ENCODE data around the gene NOL8. TPM values are rescaled to one million over a fixed set of nuclear protein-coding genes. Genes with fewer than 3 reads are reported as not detected.

NOL8 gene
- total RNA-seq, 1 donor from 2014 or later, result 78.4 TPM

GRCh38 chr9:92294297-92294676, 30.9 kb downstream of the NOL8 start:
- H3K36me3 Mint-ChIP-seq (ENCODE audit: low read depth), result peaks cover 58% of the 10 kb centered on the region
- intact Hi-C loops (cut with micrococcal nuclease), result no loop called here
- no peak for DNase-seq
- H3K4me3 Mint-ChIP-seq, result peak overlapping the region; percentile 98
- H3K27ac Mint-ChIP-seq, result peak overlapping the region; percentile 98
- ATAC-seq (ENCODE audit: low read depth), result peak; percentile 7
- H3K9me3 Mint-ChIP-seq, result no peaks in the 10 kb centered on the region
- H3K4me1 Mint-ChIP-seq, result peaks cover 82% of the 10 kb centered on the region
- POLR2A ChIA-PET, result interaction anchor here (1.4 kb wide), 1 partner anchor 31 kb away, joined by 5 read pairs; the partner anchor contains the start of genes CENPP and NOL8
- no peaks in the 10 kb centered on the region for H3K27me3 Mint-ChIP-seq
- CTCF ChIA-PET, result no interaction called here
- TF ChIP-seq CTCF (IDR thresholded peaks at IDR 0.05), result no peak

- peak; percentile 100 for DNase-seq
- H3K27me3 Mint-ChIP-seq, result no peaks in the 10 kb centered on the region
- intact Hi-C loops (cut with micrococcal nuclease), result loop anchor here (1.0 kb wide), 4 partner anchors 32 to 471 kb away; partner anchors contain the start of genes BICD2, CENPP, IPPK and NOL8
- H3K9me3 Mint-ChIP-seq, result no peaks in the 10 kb centered on the region
- peaks cover 54% of the 10 kb centered on the region for H3K36me3 Mint-ChIP-seq (ENCODE audit: low read depth)
- H3K27ac Mint-ChIP-seq, result peak within 1 kb of the TSS; percentile 98
- peak; percentile 90 for ATAC-seq (ENCODE audit: low read depth)
- H3K4me3 Mint-ChIP-seq, result peak within 1 kb of the TSS; percentile 98
- ChIA-PET POLR2A (interaction anchor here (1.4 kb wide), 1 partner anchor 32 kb away, joined by 5 read pairs; the partner anchor contains the start of genes CENPP and NOL8), CTCF (no interaction called here)
- peaks cover 76% of the 10 kb centered on the region for H3K4me1 Mint-ChIP-seq
- no peak for TF ChIP-seq CTCF (IDR thresholded peaks at IDR 0.05)
Measured at GRCh38 chr9:92293452-92294296, 31.5 kb downstream of the NOL8 start, which contains the start of gene IARS1. IARS1 (minus strand) TSS chr9:92293697; CDS start chr9:92289419, 4,278 bp downstream.

- CTCF ChIA-PET, result no interaction called here
- intact Hi-C loops (cut with micrococcal nuclease), result loop anchor here (1.0 kb wide), 4 partner anchors 32 to 471 kb away; partner anchors contain the start of genes BICD2, CENPP, IPPK and NOL8
Measured at GRCh38 chr9:92293075-92293354, 32.1 kb downstream of the NOL8 start.

GRCh38 chr9:92292338-92293074, 32.6 kb downstream of the NOL8 start:
- TF ChIP-seq CTCF (IDR thresholded peaks at IDR 0.05), result no peak
- intact Hi-C loops (cut with micrococcal nuclease), result loop anchor here (1.0 kb wide), 4 partner anchors 33 to 472 kb away; partner anchors contain the start of genes BICD2, CENPP, IPPK and NOL8
- no peak for DNase-seq
- peak overlapping the region; percentile 98 for H3K27ac Mint-ChIP-seq
- ChIA-PET CTCF (no interaction called here), POLR2A (interaction anchor here (1.0 kb wide), 1 partner anchor 1274 kb away, joined by 4 read pairs; no protein-coding TSS in a partner anchor)
- no peak for ATAC-seq (ENCODE audit: low read depth)
- H3K27me3 Mint-ChIP-seq, result no peaks in the 10 kb centered on the region
- peaks cover 69% of the 10 kb centered on the region for H3K4me1 Mint-ChIP-seq
- peaks cover 55% of the 10 kb centered on the region for H3K36me3 Mint-ChIP-seq (ENCODE audit: low read depth)
- peak overlapping the region; percentile 98 for H3K4me3 Mint-ChIP-seq
- H3K9me3 Mint-ChIP-seq, result no peaks in the 10 kb centered on the region

More at GRCh38 chr9:92293075-92293354, 32.1 kb downstream of the NOL8 start:
- peak overlapping the region; percentile 98 for H3K27ac Mint-ChIP-seq
- ATAC-seq (ENCODE audit: low read depth), result no peak
- no peak for TF ChIP-seq CTCF (IDR thresholded peaks at IDR 0.05)
- DNase-seq, result no peak
- H3K4me1 Mint-ChIP-seq, result peaks cover 74% of the 10 kb centered on the region
- no peaks in the 10 kb centered on the region for H3K9me3 Mint-ChIP-seq
- POLR2A ChIA-PET, result no interaction called here
- no peaks in the 10 kb centered on the region for H3K27me3 Mint-ChIP-seq
- H3K36me3 Mint-ChIP-seq (ENCODE audit: low read depth), result peaks cover 55% of the 10 kb centered on the region
- H3K4me3 Mint-ChIP-seq, result peak overlapping the region; percentile 98
